ENCODE results near the gene PHF21B. TPM values are rescaled to one million over a fixed set of nuclear protein-coding genes. Genes with fewer than 3 reads are reported as not detected.
A peak's percentile ranks its signal among the peaks of the same experiment; 100 is the strongest.

Gene PHF21B
- total and polyA plus RNA-seq, 2 donors = 0.61 to 0.63 TPM

DNA sequence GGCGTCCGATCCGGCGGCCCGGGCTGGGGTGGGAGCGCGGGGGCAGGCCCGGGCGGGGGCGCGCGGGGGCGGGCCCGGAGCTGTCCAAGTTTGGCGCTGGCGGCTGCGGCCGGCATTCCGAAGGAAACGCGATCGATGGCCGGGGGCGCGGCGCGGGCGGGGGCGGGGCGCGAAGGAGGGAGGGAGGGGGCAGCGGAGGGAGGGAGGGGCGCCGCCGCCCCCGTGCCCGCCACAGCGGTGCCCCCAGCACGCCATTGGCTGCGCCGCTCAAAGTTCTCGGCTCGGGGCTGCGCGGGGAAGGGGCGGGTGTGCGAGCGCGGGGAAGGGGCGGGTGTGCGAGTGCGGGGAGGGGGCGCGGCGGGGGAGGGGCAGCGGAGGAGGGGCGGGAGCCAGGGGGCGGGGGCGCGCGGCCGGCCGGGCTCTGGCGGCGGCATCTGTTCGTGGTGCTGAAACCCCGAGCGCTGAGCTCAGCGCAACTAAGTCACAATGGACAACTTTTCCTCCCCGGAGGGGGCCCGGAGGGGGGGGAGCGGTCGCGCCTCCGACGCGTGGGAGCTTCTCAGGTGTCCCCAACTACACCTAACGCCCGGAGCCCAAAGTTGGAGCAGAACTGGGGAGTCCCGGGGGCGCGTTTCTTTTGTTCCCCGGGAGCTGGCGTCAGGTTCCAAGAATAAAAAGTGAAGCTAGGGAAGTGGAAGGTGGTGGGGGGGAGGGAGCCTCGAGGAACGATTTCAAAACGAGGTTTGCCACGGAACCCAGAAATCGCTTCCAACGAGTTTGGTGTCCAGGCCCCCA is 2.2 kb downstream of the PHF21B start:
- Histone ChIP-seq H3K27ac (ENCODE audit: low read depth) (no peak overlapping the region), H3K4me1 (ENCODE audit: insufficient read depth) (peaks cover 5% of the 10 kb centered on the region), H3K4me3 (ENCODE audit: low read depth, low read length) (peak overlapping the region; percentile 70), H3K36me3 (ENCODE audit: insufficient read depth) (no peaks in the 10 kb centered on the region)
- under 1% methylated on average over 86 of the region's 90 CpGs for WGBS
- DNase-seq (ENCODE audit: extremely low spot score) = no peak

- Histone ChIP-seq H3K27ac (ENCODE audit: low read depth) (no peak overlapping the region), H3K4me1 (ENCODE audit: insufficient read depth) (peaks cover 5% of the 10 kb centered on the region)
- under 1% methylated on average over 44 of the region's 44 CpGs for WGBS
Observed at GRCh38 chr22:45006964-45007390, 2.8 kb downstream of the PHF21B start.

GRCh38 chr22:45006111-45006963 is 3.5 kb downstream of the PHF21B start:
- peak overlapping the region; percentile 70 for H3K4me3 ChIP-seq (ENCODE audit: low read depth, low read length)
- no peaks in the 10 kb centered on the region for H3K36me3 ChIP-seq (ENCODE audit: insufficient read depth)
- no peak for DNase-seq (ENCODE audit: extremely low spot score)
- H3K27ac ChIP-seq (ENCODE audit: low read depth) = no peak overlapping the region
- peaks cover 5% of the 10 kb centered on the region for H3K4me1 ChIP-seq (ENCODE audit: insufficient read depth)
- 3% methylated on average over 21 of the region's 21 CpGs for WGBS

More at GRCh38 chr22:45006964-45007390, 2.8 kb downstream of the PHF21B start:
- Histone ChIP-seq H3K36me3 (ENCODE audit: insufficient read depth) (no peaks in the 10 kb centered on the region), H3K4me3 (ENCODE audit: low read depth, low read length) (peak overlapping the region; percentile 70)
- DNase-seq (ENCODE audit: extremely low spot score) = no peak

GRCh38 chr22:45001653-45002052 is 8.2 kb downstream of the PHF21B start:
- H3K36me3 ChIP-seq (ENCODE audit: insufficient read depth) = no peaks in the 10 kb centered on the region
- no peak for DNase-seq (ENCODE audit: extremely low spot score)
- H3K4me1 ChIP-seq (ENCODE audit: insufficient read depth) = no peaks in the 10 kb centered on the region
- no peak overlapping the region for H3K4me3 ChIP-seq (ENCODE audit: low read depth, low read length)
- 94% methylated on average over 15 of the region's 15 CpGs for WGBS
- H3K27ac ChIP-seq (ENCODE audit: low read depth) = no peak overlapping the region

- H3K4me3 ChIP-seq (ENCODE audit: low read depth, low read length) = no peak overlapping the region
Observed at GRCh38 chr22:45000330-45000729, 9.5 kb downstream of the PHF21B start.

DNA sequence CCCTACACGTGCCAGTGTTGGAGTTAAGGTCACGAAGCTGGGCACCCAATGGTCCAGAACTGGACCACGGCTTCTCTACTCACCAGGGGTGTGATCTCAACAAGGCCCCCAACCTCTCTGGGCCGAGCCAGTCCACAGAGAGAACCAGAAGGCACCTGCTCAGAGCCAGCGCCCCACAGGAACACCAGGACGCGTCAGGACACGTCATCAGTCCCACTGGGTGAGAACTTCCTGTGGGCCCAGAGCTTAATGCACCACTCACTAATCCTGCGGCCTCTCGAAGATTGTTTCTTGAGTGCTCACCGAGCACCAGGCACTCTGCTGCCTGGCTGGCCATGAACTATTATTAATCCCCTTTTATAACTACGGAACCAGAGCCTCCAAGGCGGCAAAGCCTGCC is 10.1 kb downstream of the PHF21B start:
- 79% methylated on average over 13 of the region's 13 CpGs for WGBS
- no peak for DNase-seq (ENCODE audit: extremely low spot score)
- H3K27ac ChIP-seq (ENCODE audit: low read depth) = no peak overlapping the region
- H3K36me3 ChIP-seq (ENCODE audit: insufficient read depth) = no peaks in the 10 kb centered on the region
- H3K4me3 ChIP-seq (ENCODE audit: low read depth, low read length) = no peak overlapping the region
- H3K4me1 ChIP-seq (ENCODE audit: insufficient read depth) = no peaks in the 10 kb centered on the region

More at GRCh38 chr22:45000330-45000729, 9.5 kb downstream of the PHF21B start:
- no peaks in the 10 kb centered on the region for H3K36me3 ChIP-seq (ENCODE audit: insufficient read depth)
- no peaks in the 10 kb centered on the region for H3K4me1 ChIP-seq (ENCODE audit: insufficient read depth)
- WGBS = 91% methylated on average over 14 of the region's 14 CpGs
- H3K27ac ChIP-seq (ENCODE audit: low read depth) = no peak overlapping the region
- no peak for DNase-seq (ENCODE audit: extremely low spot score)

GRCh38 chr22:44999231-44999630 is 10.6 kb downstream of the PHF21B start:
- no peak overlapping the region for H3K4me3 ChIP-seq (ENCODE audit: low read depth, low read length)
- H3K27ac ChIP-seq (ENCODE audit: low read depth) = no peak overlapping the region
- no peak for DNase-seq (ENCODE audit: extremely low spot score)
- H3K4me1 ChIP-seq (ENCODE audit: insufficient read depth) = no peaks in the 10 kb centered on the region
- no peaks in the 10 kb centered on the region for H3K36me3 ChIP-seq (ENCODE audit: insufficient read depth)
- 85% methylated on average over 15 of the region's 15 CpGs for whole genome bisulfite sequencing

DNA sequence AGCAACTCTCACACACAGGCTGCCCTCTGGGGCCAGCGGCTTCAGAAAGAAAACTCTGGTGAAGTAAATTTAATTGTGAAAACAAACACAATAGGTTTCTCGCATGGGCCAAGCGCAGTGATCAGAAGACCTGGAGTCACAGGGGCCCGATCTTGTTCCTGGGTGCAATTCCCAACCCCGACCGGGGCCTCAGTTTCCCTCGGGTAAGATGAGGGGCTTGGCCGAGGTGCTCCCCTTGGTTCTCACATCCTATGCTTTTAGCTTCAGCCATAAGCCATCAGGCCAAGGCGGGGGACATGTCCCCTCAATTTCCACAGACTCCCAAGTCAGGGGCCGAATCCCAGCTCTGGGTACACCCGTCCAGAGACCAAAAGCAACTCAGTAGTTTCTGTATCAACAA is 11.5 kb downstream of the PHF21B start:
- Histone ChIP-seq H3K4me1 (ENCODE audit: insufficient read depth) (no peaks in the 10 kb centered on the region), H3K36me3 (ENCODE audit: insufficient read depth) (no peaks in the 10 kb centered on the region), H3K27ac (ENCODE audit: low read depth) (no peak overlapping the region), H3K4me3 (ENCODE audit: low read depth, low read length) (no peak overlapping the region)
- DNase-seq (ENCODE audit: extremely low spot score) = no peak
- 90% methylated on average over 11 of the region's 11 CpGs for WGBS

DNA sequence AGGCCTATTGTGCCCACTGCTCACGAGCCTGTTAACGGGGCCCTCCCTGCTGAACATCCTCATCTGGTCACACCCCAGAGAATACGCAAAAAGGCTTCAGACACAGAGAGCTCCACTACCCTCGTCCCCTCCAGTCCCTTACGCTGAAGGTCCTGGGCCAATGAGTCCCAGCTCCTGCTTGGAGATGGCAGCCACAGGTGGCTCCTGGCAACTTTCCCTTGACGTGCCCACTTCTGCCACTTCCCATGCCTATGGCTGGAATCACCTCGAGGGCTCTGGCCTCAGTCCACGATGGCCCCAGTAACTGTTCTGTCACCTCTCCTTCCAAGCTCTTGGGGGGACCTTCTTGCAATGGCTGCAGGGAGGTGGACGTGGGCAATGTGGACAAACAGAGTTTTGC is 12.7 kb downstream of the PHF21B start:
- no peaks in the 10 kb centered on the region for H3K4me1 ChIP-seq (ENCODE audit: insufficient read depth)
- WGBS = 79% methylated on average over 9 of the region's 9 CpGs
- no peak overlapping the region for H3K27ac ChIP-seq (ENCODE audit: low read depth)
- H3K4me3 ChIP-seq (ENCODE audit: low read depth, low read length) = no peak overlapping the region
- no peak for DNase-seq (ENCODE audit: extremely low spot score)
- no peaks in the 10 kb centered on the region for H3K36me3 ChIP-seq (ENCODE audit: insufficient read depth)

- H3K36me3 ChIP-seq (ENCODE audit: insufficient read depth) = no peaks in the 10 kb centered on the region
- no peak for DNase-seq (ENCODE audit: extremely low spot score)
- no peaks in the 10 kb centered on the region for H3K4me1 ChIP-seq (ENCODE audit: insufficient read depth)
- H3K4me3 ChIP-seq (ENCODE audit: low read depth, low read length) = no peak overlapping the region
- WGBS = 94% methylated on average over 16 of the region's 16 CpGs
- H3K27ac ChIP-seq (ENCODE audit: low read depth) = no peak overlapping the region
Observed at GRCh38 chr22:44996648-44997047, 13.2 kb downstream of the PHF21B start.

- Histone ChIP-seq H3K27ac (ENCODE audit: low read depth) (no peak overlapping the region), H3K4me3 (ENCODE audit: low read depth, low read length) (no peak overlapping the region), H3K4me1 (ENCODE audit: insufficient read depth) (no peaks in the 10 kb centered on the region), H3K36me3 (ENCODE audit: insufficient read depth) (no peaks in the 10 kb centered on the region)
- no peak for DNase-seq (ENCODE audit: extremely low spot score)
- WGBS = 83% methylated on average over 9 of the region's 9 CpGs
Observed at GRCh38 chr22:44996120-44996519, 13.7 kb downstream of the PHF21B start.

GRCh38 chr22:44995715-44996114 is 14.1 kb downstream of the PHF21B start:
- Histone ChIP-seq H3K4me1 (ENCODE audit: insufficient read depth) (no peaks in the 10 kb centered on the region), H3K36me3 (ENCODE audit: insufficient read depth) (no peaks in the 10 kb centered on the region), H3K27ac (ENCODE audit: low read depth) (no peak overlapping the region), H3K4me3 (ENCODE audit: low read depth, low read length) (no peak overlapping the region)
- DNase-seq (ENCODE audit: extremely low spot score) = no peak
- WGBS = 72% methylated on average over 14 of the region's 14 CpGs

DNA sequence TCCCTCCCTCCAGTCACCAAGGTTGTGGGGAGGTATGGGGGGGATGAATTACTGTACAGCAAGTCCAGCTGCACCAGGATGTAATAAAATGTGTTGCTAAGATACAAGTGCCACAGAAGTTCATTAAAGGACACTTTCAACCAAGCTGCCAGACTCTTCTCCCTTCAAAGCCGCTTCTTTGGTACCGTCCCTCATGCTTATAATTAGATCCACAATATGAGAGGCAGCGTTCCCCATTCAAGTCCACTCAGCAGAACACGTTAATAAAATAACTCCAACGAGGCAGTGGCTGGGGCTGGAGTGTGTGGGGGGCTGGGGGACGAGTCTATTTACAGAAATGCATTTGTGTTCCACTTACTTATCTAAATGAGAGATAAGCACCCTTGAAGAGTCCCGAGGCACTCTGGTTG is 14.7 kb downstream of the PHF21B start:
- WGBS = 20% methylated on average over 7 of the region's 7 CpGs
- H3K4me3 ChIP-seq (ENCODE audit: low read depth, low read length) = no peak overlapping the region
- no peak overlapping the region for H3K27ac ChIP-seq (ENCODE audit: low read depth)

More for the DNA sequence above, 14.7 kb downstream of the PHF21B start:
- DNase-seq (ENCODE audit: extremely low spot score) = no peak
- Histone ChIP-seq H3K4me1 (ENCODE audit: insufficient read depth) (no peaks in the 10 kb centered on the region), H3K36me3 (ENCODE audit: insufficient read depth) (no peaks in the 10 kb centered on the region)

Data from urinary bladder (tissue), 4 donors.